Muscle layer of colon (tissue), 2 donors: Measurements from ENCODE around the gene SDHAF2.
"Not testable (repeated sequence)": the region's sequence is repeated elsewhere in the genome, so short reads cannot be mapped to it uniquely, and the experiment has no call there.

Source experiments
- H3K27ac ChIP-seq: one replicate; pipeline ENCODE4 v1.7.0; 2013; ENCODE audit warnings: low read depth, mild to moderate bottlenecking, low read length, moderate library complexity
- H3K27me3 ChIP-seq, 2 donors: one replicate each; pipeline ENCODE4 v1.7.0; 2013; ENCODE audit warnings: low read length in 2 of 2, mild to moderate bottlenecking in 2 of 2; ENCODE audit not compliant: insufficient read depth in 2 of 2, control insufficient read depth in 1 of 2
- H3K36me3 ChIP-seq: one replicate; pipeline ENCODE4 v1.7.0; 2013; ENCODE audit warnings: mild to moderate bottlenecking, low read length; ENCODE audit not compliant: insufficient read depth
- H3K4me1 ChIP-seq: one replicate; pipeline ENCODE4 v1.7.0; 2013; ENCODE audit warnings: mild to moderate bottlenecking, low read length; ENCODE audit not compliant: insufficient read depth
- H3K4me3 ChIP-seq, 2 donors: one replicate each; pipeline ENCODE4 v1.7.0; 2013; ENCODE audit warnings: low read length in 2 of 2, low read depth in 1 of 2, mild to moderate bottlenecking in 1 of 2, moderate library complexity in 1 of 2
- H3K9ac ChIP-seq: one replicate; pipeline ENCODE4 v1.7.0; 2013; ENCODE audit warnings: low read length
- H3K9me3 ChIP-seq: one replicate; pipeline ENCODE4 v1.7.0; 2013; ENCODE audit warnings: mild to moderate bottlenecking, low read length
- donor health status: abdominal sarcoma.
- donor health status: Adenocarcinoma of cecum.

SDHAF2 gene

DNA sequence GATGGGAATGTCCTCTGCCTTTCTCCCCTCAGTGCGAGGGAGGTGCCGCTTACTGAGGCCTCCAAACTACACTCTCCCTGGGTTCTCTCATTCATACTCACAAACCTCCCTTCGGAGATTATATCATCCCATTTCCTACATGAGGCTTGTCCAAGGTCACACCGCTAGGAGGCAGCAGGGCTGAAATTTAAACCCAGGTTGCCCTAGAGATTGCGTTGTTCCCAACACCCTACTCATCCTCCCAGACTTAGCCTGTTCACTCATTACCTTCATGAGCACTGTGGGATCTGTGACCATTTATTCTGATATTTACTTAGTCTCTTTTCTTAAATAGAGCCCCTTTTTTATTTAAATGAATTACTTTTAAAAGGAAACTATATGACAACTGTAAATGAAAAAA is 31.1 kb downstream of the SDHAF2 start:
- no peaks in the 10 kb centered on the region for H3K36me3 ChIP-seq
- H3K4me3 ChIP-seq, result no peak overlapping the region
- peaks cover 14% of the 10 kb centered on the region for H3K4me1 ChIP-seq
- no peaks in the 10 kb centered on the region for H3K27me3 ChIP-seq
- peak overlapping the region; percentile 78 for H3K27ac ChIP-seq
- H3K9ac ChIP-seq, result no peak overlapping the region
- H3K9me3 ChIP-seq, result no peaks in the 10 kb centered on the region

DNA sequence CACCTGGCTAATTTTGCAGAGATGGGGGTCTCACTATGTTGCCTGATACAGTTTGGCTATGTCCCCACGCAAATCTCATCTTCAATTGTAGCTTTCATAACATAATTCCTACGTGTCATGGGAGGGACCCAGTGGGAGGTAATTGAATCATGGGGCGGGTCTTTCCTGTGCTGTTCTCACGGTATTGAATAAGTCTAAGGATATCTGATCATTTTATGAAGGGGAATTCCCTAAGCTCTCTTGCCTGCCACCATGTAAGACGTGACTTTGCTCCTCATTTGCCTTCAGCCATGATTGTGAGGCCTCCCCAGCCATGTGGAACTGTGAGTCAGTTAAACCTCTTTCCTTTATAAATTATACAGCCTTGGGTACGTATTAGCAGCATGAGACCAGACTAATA is 37.7 kb downstream of the SDHAF2 start:
- H3K9me3 ChIP-seq, H3K36me3 ChIP-seq, H3K27ac ChIP-seq, H3K9ac ChIP-seq, H3K4me3 ChIP-seq, H3K27me3 ChIP-seq, H3K4me1 ChIP-seq: not testable (repeated sequence)

DNA sequence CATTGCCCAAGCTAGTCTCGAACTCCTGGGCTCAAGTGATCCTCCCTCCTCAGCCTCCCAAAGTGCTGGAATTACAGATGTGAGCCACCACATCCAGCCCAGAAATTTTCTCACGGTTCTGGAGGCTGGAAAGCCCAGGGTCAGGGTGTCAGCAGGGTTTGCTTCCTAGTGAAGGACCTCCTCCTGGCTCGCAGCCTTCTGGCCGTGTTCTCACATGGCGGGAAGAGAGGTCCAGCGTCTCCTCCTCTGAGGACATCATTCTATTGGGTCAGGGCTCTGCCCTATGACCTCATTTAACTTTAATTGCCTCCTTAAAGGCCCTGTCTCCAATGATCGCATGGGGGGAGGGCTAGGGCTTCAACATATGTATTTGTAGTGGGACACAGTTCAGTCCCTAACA is 38.1 kb downstream of the SDHAF2 start:
- Histone ChIP-seq H3K27ac (no peak overlapping the region), H3K4me1 (peaks cover 11% of the 10 kb centered on the region), H3K27me3 (no peaks in the 10 kb centered on the region), H3K9me3 (no peaks in the 10 kb centered on the region), H3K9ac (no peak overlapping the region), H3K4me3 (no peak overlapping the region), H3K36me3 (peaks cover 6% of the 10 kb centered on the region)

DNA sequence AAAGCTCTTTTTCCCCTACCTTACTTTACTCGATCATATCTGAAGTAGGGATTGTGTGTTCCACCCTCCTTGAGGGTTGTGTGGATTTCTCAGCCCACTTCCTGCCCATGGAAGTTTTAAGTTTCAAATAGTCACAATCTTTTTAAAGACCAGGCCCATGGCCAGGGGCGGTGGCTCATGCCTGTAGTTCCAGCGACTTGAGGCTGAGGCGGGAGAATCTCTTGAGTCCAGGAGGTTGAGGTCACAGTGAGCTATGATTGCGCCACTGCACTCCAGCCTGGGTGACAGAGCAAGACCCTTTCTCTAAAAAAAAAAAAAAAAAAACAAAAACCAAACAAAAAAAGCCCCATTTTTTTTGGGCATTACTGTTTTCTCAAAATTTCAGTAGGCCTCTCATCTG is 42.4 kb downstream of the SDHAF2 start:
- Histone ChIP-seq H3K9ac (no peak overlapping the region), H3K4me3 (no peak overlapping the region), H3K4me1 (peaks cover 20% of the 10 kb centered on the region), H3K27me3 (no peaks in the 10 kb centered on the region), H3K9me3 (no peaks in the 10 kb centered on the region), H3K36me3 (peaks cover 6% of the 10 kb centered on the region), H3K27ac (peak overlapping the region; percentile 13)

DNA sequence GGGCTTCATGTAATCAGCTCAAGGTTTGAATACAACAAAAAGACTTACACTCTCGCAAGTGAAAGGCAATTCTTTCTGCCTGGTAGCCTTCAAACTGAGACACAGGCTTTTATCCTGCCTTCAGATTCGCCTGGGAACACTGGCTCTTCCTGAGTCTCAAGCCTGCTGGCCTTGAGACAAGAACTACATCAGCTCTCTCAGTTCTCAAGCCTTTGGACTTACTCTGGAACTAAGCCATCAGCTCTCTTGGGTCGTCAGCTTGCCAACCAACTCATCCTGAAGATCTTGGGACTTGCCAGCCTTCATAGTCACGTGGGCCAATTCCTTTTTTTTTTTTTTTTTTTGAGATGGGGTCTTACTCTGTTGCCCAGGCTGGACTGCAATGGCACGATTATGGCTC is 42.9 kb downstream of the SDHAF2 start:
- Histone ChIP-seq H3K27me3 (no peaks in the 10 kb centered on the region), H3K9me3 (no peaks in the 10 kb centered on the region), H3K4me1 (peaks cover 26% of the 10 kb centered on the region), H3K36me3 (peaks cover 6% of the 10 kb centered on the region), H3K4me3 (no peak overlapping the region), H3K9ac (no peak overlapping the region), H3K27ac (peak overlapping the region; percentile 13)

DNA sequence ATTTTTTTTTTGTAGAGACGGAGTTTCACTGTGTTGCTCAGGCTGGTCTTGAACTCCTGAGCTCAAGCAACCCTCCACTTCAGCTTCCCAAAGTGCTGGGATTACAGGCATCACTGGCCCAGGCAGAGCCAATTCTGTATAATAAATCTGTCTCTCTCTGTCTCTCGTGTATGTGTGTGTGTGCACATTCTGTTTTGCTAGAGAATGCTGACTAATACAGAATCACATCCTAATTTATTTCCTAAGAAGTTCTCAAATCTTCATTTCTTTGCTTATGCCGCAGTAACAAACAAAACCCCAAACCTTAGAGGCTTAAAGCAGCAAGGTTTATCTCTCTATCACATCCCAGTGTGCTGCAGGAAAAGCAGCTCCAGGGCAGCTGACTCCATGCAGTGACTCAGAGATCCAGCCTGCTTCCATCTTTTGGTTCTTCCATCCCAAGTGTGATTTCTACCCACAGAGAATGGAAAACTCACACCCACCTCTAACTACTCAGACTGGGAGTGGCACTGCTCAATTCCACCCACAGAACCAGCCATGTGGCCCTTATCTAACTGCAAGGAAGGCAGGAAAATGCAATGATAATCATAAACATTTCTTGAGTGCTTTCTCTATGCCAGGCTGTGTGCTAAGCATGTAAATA is 43.6 kb downstream of the SDHAF2 start:
- peak overlapping the region; percentile 17 for H3K27ac ChIP-seq
- no peak overlapping the region for H3K9ac ChIP-seq
- no peak overlapping the region for H3K4me3 ChIP-seq
- peaks cover 28% of the 10 kb centered on the region for H3K4me1 ChIP-seq
- H3K9me3 ChIP-seq, result no peaks in the 10 kb centered on the region
- no peaks in the 10 kb centered on the region for H3K27me3 ChIP-seq
- peaks cover 6% of the 10 kb centered on the region for H3K36me3 ChIP-seq

DNA sequence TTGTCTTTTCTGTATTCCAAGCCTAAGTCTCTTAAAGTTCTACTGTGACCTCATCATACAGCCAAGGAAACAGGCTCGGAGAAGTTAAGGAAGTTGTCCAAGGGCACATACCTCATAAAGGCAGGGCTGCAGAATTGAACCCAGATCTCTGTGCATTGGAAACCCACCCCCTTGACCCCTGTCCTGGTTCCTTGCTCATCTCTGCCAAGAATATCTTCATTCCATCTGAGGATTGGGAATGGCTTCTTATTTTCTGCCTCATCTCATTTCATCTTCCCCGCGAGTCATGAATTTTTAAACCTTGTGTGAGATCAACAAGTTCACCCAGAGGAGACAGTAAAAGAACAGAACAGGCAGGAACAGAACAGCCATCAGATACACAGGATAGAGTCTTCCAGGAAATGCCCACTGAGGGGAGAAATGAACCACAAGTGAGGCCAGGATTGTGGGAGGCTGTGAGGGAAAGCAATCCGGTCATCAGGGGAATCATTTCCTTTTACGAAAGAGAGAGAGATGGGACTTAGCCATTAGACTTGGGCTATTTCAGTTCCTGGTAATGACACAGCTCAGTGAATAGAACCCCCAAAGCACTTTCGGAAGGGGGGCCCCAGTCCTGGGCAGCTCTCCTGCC is 44.2 kb downstream of the SDHAF2 start:
- no peak overlapping the region for H3K4me3 ChIP-seq
- no peak overlapping the region for H3K9ac ChIP-seq
- peak overlapping the region; percentile 17 for H3K27ac ChIP-seq

DNA sequence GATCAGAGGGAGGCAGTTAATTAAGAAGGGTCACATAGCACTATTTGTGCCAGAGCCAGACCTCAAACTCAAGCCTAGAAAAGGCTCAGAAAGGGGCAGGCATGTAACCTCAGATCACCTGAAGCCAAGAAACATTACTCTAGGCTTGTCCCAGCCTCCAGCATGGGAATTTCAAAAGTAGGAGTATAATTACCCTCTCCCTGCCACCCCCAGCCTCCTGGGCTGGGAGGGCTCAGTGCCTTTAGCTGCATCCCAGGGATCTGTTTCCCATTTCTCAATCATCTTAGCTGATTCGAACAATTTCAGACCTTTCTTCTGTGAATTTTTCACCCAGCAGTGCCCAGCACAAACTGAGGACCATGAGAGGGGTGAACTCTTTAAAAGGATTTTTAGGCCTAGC is 45.5 kb downstream of the SDHAF2 start:
- no peaks in the 10 kb centered on the region for H3K27me3 ChIP-seq
- H3K36me3 ChIP-seq, result peaks cover 6% of the 10 kb centered on the region
- H3K9me3 ChIP-seq, result no peaks in the 10 kb centered on the region
- no peak overlapping the region for H3K27ac ChIP-seq
- peaks cover 28% of the 10 kb centered on the region for H3K4me1 ChIP-seq
- no peak overlapping the region for H3K9ac ChIP-seq
- H3K4me3 ChIP-seq, result no peak overlapping the region

More for the DNA sequence above, 44.2 kb downstream of the SDHAF2 start:
- no peaks in the 10 kb centered on the region for H3K27me3 ChIP-seq
- H3K9me3 ChIP-seq, result no peaks in the 10 kb centered on the region
- H3K4me1 ChIP-seq, result peaks cover 28% of the 10 kb centered on the region
- H3K36me3 ChIP-seq, result peaks cover 6% of the 10 kb centered on the region

DNA sequence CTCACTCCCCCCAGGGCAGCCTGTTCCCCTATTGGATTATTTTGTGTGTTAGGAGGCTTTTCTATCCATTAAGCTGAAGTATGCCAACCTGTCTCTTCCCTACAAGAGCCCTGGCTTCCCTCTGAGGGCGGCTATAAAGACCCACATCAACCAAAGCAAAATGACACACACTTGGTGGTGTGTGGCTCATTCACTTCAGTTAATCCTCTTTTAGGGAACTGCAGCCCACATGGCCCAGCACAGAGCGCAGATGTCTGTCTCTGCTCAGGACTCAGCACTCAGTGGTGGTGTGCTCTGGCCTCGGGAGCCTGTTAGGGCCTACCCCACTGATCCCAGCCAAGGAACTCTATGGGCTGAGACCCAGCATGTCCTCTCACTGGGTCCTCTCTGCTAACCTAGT is 46.4 kb downstream of the SDHAF2 start:
- no peaks in the 10 kb centered on the region for H3K36me3 ChIP-seq
- no peaks in the 10 kb centered on the region for H3K9me3 ChIP-seq
- no peak overlapping the region for H3K4me3 ChIP-seq
- H3K27ac ChIP-seq, result no peak overlapping the region
- H3K9ac ChIP-seq, result no peak overlapping the region
- H3K4me1 ChIP-seq, result peaks cover 28% of the 10 kb centered on the region
- no peaks in the 10 kb centered on the region for H3K27me3 ChIP-seq

DNA sequence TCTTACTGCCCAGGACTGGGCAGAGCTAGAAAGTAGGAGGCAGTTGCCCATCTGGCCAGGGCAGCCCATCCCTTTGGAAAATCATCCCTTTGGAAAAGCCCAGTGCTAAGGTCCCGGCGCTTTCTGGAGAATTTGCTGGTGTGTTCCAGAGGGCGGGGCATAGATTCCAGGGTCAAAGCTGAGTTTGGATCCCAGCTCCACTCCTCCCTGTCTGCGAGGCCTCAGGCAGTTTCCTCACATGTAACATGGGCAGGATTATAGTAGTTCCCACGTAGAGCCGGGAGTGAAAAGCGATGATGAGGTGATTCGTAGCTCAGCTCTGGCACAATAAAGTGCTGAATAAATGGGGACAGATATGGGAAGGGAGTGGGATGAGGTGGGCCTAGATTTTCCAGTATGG is 47.2 kb downstream of the SDHAF2 start:
- H3K4me1 ChIP-seq, result peaks cover 25% of the 10 kb centered on the region
- no peaks in the 10 kb centered on the region for H3K27me3 ChIP-seq
- no peaks in the 10 kb centered on the region for H3K9me3 ChIP-seq
- no peak overlapping the region for H3K9ac ChIP-seq
- H3K36me3 ChIP-seq, result no peaks in the 10 kb centered on the region
- no peak overlapping the region for H3K27ac ChIP-seq
- no peak overlapping the region for H3K4me3 ChIP-seq

DNA sequence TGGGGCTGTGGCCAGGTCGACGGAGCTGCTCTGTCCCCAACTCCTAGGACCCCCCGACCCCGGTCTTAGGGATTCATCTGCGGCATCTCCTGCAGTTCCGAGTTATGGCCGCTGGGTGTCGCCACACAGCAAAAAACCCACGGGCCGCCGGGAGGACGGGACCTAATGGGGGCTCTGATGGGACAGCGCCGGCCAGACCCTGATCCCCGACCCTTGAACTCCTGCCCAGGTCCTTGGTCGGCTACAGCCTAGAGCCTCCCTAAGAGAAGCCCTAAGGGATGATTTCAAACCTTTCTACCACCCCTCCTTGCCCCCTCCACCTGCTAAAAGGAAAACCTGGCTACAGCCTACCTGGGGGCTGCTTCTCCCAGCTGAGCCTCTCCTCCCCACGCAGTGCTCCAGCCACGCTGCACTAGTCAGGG is 47.8 kb downstream of the SDHAF2 start:
- Histone ChIP-seq H3K4me1 (peaks cover 19% of the 10 kb centered on the region), H3K4me3 (no peak overlapping the region), H3K27me3 (no peaks in the 10 kb centered on the region), H3K9me3 (no peaks in the 10 kb centered on the region), H3K27ac (no peak overlapping the region), H3K9ac (no peak overlapping the region), H3K36me3 (no peaks in the 10 kb centered on the region)
